SH-SY5Y (cell line): ENCODE data around the gene DOCK10.

ENCODE experiments used
- GATA2 ChIP-seq: IDR thresholded peaks from 2 replicates; pipeline ENCODE4 v1.6.1; 2011; ENCODE audit warnings: mild to moderate bottlenecking, low read depth, low read length
- GATA3 ChIP-seq: IDR thresholded peaks from 2 replicates; pipeline ENCODE4 v1.6.1; 2011; ENCODE audit warnings: low read depth, mild to moderate bottlenecking, low read length, moderate library complexity

Gene DOCK10

GRCh38 chr2:224885836-224886547, 156.3 kb downstream of the DOCK10 start:
- TF ChIP-seq GATA3: no peak
- TF ChIP-seq GATA2: no peak

DNA sequence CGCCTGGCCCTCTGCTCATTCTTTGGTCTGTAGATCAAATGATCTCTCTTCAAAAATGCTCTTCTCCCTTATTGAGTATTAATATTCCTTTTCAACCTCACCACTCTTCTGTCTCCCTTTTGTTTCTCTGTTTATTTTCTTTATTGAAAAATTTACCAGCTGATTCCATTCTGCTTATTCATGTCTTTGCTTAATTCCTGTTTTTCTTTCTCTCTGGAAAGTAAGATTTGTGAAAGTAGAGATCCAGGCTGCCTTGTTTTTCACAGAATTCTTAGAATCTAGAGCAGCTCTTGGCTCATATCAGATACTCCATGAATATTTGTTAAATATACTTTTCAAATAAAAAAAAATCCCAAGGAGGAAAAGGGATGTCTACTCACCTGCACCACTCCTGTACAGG, 157.0 kb downstream of the DOCK10 start:
- TF ChIP-seq GATA3 (no peak), GATA2 (no peak)

- TF ChIP-seq GATA3 (no peak), GATA2 (no peak)
Measured at GRCh38 chr2:224884188-224884587, 158.1 kb downstream of the DOCK10 start.

DNA sequence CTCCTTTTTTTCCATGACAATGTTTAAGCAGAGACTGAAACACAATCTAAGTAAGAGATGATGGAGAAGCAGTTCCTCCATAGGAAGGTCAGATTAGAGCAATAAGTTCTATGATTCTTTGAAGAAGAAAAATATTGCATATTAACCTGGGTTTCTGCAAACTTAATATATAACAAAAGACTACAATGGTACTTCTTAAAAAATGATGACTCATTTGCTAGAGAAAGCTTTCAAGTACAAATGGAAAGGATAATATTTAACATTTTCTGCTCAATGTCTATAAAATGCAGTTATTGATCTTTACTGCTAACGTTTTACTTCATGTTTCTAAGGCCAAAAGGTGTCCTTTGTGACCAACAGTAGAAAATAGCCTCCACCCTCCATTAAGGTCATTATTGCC, 158.6 kb downstream of the DOCK10 start:
- TF ChIP-seq GATA2 (no peak), GATA3 (no peak)

GRCh38 chr2:224883172-224883516, 159.1 kb downstream of the DOCK10 start:
- TF ChIP-seq GATA3 (no peak), GATA2 (no peak)

DNA sequence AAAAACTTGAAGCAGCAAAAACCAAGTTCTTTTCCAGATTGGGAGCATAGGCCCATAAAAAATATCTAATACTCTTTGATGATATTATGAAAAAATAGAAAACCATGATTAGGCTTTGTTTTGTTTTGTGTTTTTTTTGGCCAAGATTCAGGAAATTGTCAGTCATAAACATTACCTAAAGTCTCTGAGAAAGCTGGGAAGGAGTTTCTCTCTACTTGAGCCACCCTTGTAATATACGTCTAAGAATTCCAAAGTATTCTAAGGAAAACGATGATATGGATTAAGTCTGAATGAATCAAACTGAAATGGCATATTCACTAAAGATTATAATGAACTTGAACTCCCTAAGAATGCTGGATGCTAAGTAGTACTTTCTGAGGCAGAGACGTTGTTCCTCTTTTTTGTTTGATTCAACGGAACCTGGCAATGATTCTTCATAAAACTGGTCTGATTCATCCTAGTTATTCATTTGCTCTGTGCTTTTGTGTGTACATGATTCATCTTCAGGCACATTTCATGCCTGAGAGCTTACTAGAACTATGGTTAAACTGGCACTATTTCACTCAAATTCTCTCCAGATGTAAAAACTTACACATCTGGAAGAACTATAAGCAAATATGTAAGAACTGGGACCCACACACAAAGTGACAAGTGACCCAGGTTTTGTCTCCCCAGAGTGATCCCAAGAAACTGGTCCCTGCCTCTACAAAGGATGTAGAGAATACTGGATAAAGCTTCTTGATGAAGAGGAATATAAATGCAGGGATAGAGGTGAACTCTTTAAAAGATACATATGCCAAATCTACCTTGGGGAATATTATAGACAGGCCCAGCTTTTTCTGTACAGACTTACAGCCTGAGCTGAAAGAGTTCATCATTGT, 159.7 kb downstream of the DOCK10 start:
- no peak for TF ChIP-seq GATA3
- no peak for TF ChIP-seq GATA2

GRCh38 chr2:224881846-224882245, 160.4 kb downstream of the DOCK10 start:
- TF ChIP-seq GATA3: no peak
- no peak for TF ChIP-seq GATA2

- TF ChIP-seq GATA2: no peak
- no peak for TF ChIP-seq GATA3
Measured at GRCh38 chr2:224876522-224876921, 165.7 kb downstream of the DOCK10 start.

- no peak for TF ChIP-seq GATA2
Measured at GRCh38 chr2:224875841-224876240, 166.4 kb downstream of the DOCK10 start.

DNA sequence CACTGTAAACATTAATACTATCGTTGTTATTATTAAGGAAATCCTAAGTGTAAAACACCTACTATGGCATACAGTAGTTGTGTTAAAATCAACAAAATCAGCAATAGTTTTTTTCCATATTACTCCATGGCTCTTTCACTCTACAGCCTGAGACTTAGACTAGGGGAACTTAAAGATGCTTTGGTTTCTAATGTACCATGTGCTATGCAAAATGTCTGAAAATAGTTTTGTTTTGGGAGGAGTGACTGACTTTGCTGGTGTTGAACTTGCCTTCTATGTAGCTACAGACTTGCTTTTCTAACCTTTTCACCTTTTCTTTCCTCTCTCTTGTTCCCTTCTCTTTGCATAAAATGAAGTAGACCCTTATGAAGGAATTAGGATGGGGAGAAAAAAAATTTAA, 167.1 kb downstream of the DOCK10 start:
- no peak for TF ChIP-seq GATA2
- TF ChIP-seq GATA3: no peak

GRCh38 chr2:224871813-224872212, 170.5 kb downstream of the DOCK10 start:
- no peak for TF ChIP-seq GATA2
- TF ChIP-seq GATA3: no peak

DNA sequence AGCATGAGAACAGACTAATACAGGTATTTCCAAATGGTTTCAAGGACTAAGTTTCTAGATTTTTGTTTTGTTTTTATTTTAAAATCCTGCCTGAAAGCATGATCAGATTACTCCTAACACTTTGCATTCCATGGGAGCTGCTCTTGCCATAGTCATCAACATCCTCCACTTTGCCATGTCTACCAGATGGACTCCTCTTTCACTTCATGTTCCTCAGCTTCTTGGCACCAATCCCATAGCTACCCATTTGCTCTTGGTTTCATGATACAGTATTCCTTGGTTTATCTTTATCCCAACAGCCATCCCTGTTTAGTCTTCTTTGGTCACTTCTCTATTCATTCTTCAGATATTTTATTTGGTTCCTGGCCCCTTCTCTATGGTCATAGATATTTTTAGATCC, 171.9 kb downstream of the DOCK10 start:
- TF ChIP-seq GATA3 (no peak), GATA2 (no peak)

DNA sequence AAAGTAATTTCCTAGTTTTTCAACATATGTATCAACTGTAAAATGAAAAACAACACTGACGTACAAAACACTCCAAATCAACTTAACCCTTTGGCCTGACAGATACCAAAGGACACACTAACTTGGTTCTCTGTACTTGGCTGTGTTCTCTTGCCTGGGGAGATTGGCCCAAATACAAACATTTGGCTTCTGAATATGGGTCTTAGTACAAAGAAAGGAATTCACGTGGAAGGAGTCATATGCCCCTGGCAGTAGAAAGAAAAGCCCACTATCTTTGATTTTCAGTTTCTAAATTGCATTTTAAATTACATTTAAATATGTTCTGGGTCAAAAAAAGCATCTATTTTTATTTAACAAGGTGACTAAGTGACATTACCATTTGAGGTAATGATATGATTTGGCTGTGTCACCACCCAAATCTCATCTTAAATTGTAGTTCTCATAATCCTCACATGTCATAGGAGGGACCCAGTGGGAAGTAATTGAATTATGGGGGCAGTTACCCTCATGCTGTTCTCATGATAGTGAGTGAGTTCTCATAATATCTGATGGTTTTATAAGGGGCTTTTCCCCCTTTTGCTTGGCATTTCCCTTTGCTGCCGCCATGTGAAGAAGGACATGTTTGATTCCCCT, 172.6 kb downstream of the DOCK10 start:
- TF ChIP-seq GATA2: no peak
- TF ChIP-seq GATA3: no peak

DNA sequence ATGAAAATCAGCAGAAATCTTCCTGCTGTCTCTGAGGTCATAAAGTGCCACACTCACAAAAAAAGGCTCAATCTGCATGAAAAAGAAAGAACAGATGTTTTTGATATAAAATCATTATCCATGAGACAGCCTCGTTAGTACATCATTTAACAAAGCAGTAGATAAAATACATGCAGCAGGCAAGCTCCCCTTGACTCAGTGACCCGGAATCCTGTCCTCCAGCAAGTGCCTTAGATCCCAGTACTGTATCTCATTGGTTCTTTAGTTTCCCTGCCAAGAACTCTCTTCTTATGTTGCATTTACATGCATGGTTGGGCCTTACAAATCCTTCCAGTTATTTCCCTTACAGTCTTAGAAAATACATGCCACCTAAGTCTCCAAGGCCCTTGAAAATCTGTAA, 177.3 kb downstream of the DOCK10 start:
- TF ChIP-seq GATA2 (no peak), GATA3 (no peak)

DNA sequence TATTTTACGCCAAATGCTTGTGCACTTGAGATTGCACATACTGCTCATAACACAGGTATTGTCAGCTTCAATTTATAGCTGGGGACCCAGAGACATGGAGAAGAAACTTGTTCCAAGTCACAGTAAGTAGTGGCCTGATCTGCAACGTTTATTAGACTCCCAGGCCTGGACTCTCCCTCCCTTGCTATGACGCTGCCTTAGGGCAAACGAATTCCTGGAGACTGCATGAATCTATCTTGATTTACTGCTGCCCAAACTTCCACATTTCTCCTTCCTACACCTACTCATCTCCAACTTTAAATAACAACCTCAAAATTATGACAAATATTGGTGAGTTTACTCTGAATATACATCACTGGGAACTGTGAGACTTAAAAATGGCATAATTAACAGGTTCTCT, 181.0 kb downstream of the DOCK10 start:
- no peak for TF ChIP-seq GATA3
- TF ChIP-seq GATA2: no peak
